DLD1 (cell line): ENCODE data around the gene CLDN4.
"Not testable (repeated sequence)": the region's sequence is repeated elsewhere in the genome, so short reads cannot be mapped to it uniquely, and the experiment has no call there.

Source experiments
- in situ Hi-C: cut with HindIII; loops from 2 replicates; pipeline ENCODE4 v1.10.0; 2017; ENCODE audit warnings: low sequenced_read_pairs

The CLDN4 gene

GRCh38 chr7:73823257-73823656 lies 7.5 kb upstream of the CLDN4 start:
- in situ Hi-C loops, result no loop called here

DNA sequence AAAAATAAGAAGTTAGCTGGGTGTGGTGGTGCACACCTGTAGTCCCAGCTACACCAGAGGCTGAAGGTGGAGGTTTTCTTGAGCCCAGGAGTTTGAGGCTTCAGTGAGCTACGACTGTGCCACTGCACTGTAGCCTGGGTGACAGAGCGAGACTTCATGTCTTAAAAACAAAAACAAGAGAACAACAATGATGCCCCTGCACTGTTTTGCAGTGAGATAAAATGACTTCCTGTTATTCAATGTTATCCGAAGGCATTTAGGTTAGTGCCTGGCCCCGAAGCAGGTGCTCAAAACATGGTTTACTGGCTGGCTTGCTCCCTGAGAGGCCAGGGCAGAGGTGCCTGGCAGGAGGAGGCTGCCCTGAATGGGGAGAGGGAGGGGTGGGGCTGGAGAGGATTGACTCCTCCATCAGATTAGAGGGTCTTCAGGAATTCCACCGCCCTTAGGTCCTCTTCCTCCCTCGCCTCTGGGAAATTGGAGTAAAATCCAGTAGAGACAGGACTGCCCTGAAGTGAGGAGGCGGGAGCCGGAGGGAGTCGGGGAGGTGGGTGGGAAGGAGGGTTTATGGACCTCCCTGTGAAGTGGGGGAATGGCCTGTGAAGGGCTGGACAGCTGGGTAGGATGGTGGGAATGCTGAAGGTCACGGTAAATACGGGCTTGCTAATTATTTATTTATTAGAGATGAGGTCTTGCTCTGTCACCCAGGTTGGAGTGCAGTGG lies 6.8 kb upstream of the CLDN4 start:
- in situ Hi-C loops, result no loop called here

GRCh38 chr7:73824986-73825385 lies 5.8 kb upstream of the CLDN4 start:
- in situ Hi-C loops, result no loop called here

DNA sequence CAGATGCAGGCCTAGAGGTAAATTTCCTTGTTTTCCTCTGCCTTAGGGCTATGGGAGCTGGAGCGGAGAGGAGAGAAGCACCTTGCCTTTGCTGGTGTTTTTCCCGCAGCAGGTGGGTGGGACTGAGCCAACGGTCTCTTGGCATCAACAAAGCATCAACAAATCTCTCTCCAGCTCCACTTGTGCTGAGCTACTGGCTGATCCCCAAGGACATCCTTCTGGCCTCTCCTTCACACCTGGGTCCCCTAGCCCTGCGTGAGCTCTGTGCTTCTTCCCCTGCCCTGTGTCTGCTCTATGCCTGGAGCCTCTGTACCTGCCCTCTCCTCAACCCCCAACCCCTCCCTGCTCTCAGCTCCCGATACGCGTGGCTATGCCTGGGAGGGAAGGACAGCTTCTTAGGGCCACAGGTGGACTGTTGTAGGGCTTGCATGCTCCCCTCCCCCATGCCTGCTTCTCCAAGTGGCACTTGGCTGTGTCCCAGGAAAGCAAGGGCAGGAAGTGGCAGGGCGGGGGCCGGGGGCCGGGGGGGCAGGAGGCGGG lies 3.2 kb upstream of the CLDN4 start:
- in situ Hi-C loops, result no loop called here

DNA sequence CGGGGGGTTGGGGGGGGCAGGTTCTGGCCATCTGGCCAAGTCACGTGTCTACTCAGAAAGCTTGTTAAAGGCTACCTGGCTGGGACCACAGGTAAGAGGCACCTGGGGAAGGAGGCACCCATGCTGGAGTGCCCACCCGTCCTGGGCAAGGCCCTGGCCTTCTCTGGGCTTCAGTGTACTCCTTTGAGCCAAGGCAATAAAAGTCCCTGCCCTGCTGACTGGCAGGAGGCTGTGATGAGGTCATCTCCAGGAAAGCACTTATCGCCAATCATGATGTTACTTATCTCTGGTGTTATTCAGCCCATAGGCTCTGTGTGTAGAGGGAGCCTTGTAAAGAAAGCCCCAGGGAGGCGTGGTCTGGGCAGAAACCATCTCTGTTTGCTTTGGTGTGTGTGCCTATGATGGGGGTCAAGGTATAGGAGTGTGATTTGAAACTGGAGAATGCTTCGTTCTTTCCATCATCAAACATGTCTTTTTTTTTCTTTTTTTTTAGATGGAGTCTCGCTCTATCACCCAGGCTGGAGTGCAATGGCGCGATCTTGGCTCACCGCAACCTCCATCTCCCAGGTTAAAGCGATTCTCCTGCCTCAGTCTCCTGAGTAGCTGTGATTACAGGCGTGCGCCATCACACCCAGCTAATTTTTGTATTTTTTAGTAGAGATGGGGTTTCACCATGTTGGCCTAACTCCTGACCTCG lies 2.5 kb upstream of the CLDN4 start:
- in situ Hi-C loops, result no loop called here

DNA sequence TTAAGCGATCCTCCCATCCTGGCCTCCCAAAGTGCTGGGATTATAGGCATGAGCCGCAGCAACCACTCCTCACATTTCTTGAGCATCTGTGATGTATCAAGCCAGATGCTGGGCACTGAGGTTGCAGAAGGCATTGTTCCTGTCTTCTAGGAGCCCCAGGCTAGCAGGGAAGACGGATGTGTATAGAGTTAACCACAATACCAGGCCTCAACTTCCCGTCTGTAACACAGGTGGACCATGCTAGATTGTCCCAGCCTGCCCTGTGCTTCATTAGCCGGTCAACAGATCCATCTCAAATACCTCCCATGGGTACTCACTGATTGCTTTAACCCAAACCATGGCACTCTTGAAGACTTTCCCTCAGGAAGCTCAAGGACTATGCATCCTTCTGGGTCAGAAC lies 1.8 kb upstream of the CLDN4 start:
- in situ Hi-C loops, result no loop called here

GRCh38 chr7:73829505-73829904 lies 1.3 kb upstream of the CLDN4 start:
- in situ Hi-C loops, result no loop called here

DNA sequence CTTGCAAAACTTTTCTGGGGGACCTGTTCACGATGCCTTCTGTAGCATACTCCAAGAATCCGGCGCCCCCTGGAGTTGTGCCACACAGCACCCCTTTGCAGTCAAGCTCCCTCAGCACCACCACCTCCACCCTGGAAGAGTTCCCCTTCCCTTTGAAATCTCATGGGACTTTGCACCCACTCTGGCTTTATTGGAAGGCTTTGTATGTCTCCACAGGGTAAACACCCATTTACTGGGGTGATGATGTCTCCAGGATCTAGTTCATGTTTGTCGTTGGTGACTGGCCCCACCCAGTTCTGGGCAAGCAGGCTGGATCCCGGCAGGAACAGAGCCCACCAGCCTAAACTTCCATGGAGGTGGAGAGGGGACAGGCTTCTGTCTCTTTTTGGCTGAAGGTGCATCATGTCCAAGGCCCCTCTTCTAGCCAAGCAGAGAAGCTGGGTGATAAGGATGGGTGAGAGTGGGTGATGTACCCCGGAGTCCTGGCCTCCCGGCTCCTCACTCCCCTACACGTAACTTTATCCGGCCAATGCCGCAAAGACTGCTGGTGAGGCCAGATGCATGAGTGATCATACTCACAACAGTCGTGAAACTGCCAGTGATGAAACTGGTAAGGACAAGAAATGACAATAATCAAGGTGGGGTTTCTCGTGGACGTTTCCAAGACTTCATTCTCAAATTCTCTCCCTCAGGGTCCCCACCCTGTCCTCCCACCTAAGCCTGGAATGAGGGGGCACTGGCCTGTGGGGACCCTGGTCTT lies 695 bp upstream of the CLDN4 start:
- in situ Hi-C loops, result no loop called here

GRCh38 chr7:73831584-73831833 lies 713 bp downstream of the CLDN4 start:
- in situ Hi-C loops, result no loop called here

- in situ Hi-C loops, result no loop called here
These were observed 1.2 kb downstream of the CLDN4 start for GRCh38 chr7:73831834-73832651.

DNA sequence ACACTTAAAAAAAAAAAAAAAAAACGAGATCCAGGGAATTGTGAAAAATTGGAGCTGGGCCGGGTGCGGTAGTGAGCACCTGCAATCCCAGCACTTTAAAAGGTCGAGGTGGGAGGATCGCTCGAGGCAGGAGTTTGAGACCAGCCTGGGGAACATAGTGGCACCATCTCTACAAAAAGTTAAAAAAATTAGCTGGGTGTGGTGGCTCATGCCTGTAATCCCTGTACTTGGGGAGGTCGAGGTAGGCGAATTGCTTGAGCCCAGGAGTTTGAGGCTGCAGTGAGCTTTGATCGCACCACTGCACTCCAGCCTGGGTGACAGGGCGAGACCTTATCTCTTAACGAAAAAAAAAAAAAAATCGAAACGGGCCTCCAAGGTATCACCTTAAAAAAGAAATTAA lies 2.0 kb downstream of the CLDN4 start:
- in situ Hi-C loops, result no loop called here

- in situ Hi-C loops, result no loop called here
These were observed 2.6 kb downstream of the CLDN4 start for GRCh38 chr7:73833251-73833919.

- in situ Hi-C loops, result no loop called here
These were observed 3.9 kb downstream of the CLDN4 start for GRCh38 chr7:73834626-73835191.

DNA sequence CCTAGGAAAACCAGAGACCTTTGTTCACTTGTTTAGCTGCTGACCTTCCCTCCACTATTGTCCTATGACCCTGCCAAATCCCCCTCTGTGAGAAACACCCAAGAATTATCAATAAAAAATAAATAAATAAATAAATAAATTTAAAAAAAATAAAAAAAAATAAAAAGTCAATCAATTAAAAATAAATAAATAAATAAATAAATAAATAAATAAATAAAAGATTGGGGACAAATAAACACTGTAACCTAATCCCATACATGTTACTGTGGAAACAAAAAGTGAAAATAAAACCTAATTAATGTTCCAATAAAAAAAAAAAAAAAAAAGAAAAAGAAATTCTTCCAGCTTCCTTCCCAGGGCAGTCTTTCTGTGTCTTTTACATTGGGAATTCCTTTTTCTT lies 6.4 kb downstream of the CLDN4 start:
- in situ Hi-C loops, result not testable (repeated sequence)

DNA sequence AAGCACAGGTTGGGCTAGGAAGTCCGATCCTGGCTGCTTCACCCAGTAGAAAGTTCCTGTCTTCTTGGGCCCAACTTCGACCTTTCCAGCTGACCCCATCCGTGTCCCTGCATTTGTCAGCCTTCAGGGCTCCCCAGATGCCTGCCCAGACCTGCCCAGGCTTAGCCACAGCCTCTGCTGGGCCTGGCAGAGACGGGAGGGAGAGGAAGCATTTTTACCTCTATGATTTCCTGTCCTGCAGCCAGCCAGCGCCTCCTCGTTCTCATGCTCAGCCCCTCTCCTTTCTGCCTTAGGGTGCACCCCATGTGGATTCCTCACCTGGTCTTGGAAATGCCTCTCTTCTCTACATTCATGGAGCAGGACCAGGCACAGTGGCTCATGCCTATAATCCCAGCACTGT lies 7.8 kb downstream of the CLDN4 start:
- in situ Hi-C loops, result no loop called here

- in situ Hi-C loops, result no loop called here
These were observed 8.5 kb downstream of the CLDN4 start for GRCh38 chr7:73839290-73839689.

DNA sequence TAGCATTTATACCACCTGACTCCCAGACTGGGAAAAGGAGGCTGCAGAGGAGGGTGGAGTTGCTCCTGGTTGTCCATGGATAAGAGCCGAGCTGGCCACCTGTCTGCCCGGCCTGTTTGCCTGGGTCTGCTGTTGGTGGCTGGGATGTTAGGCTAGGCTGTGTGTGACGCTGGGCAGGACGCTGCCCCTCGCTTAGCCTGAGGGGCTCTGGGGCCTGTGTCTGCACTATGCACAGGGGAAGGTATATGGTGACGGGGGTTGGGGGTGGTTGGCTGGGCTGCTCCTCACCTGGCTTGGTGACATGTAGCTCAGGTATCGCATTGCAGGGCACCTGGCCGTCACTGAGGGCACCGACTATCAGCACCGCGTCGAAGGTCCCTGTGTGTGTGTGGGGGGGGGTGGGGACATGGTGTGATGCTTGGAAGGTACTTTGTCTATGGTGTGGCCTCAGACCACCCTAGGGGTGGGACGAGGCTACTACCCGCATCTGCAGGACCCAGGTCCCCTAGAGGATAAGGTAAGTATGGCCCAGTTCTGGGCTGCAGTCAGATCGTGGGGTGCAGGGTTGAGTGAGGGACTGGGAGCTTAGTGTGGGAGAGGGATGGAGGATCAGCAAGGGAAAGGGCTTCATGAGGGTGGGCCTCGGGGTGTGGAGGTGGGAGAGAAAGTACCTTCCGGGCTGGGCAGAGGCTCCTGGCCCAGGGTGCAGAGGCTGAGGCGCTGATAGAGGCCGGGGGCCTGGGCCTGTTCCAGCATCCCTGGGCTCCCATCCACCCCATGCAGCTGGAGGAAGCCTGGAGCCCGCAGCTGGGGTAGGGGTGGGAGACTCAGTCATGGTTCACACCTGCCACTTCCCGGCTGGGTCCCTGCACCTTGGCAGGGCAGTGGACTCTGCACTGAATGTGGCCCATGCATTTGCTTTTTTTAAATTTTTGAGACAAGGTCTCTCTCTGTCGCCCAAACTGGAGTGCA lies 9.2 kb downstream of the CLDN4 start:
- in situ Hi-C loops, result no loop called here

GRCh38 chr7:73840715-73841379 lies 10.1 kb downstream of the CLDN4 start:
- in situ Hi-C loops, result no loop called here

DNA sequence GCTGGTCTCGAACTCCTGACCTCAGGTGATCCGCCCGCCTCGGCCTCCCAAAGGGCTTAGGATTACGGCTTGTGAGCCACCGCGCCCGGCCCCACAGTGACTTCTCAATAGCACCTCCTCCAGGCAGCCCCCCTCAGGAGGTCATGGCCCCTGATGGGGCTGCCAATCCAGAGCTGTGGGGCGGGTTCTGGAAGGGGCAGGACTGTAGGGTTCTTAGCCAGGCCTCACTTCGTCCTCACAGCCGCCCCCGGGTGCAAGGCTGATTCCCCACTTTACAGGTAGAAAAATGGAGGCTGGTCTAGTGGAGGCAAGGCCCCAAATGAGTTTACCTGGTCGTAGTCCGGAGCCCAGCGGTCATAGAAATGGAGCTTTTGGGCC lies 10.9 kb downstream of the CLDN4 start:
- in situ Hi-C loops, result no loop called here
